Right atrium auricular region (tissue), 2 donors: ENCODE measurements around the gene RNMT. TPM values are rescaled to one million over a fixed set of nuclear protein-coding genes. Genes with fewer than 3 reads are reported as not detected.

Experiments used
- DNase-seq: peaks from one replicate; pipeline ENCODE4 v3.0.0-alpha.2; 2019; ENCODE audit warnings: low spot score
- H3K27ac ChIP-seq, 2 donors: fragments of 200-600 bp; sonication (generic); 1 replicate in 1 of 2; 2 replicates in 1 of 2; pipeline ENCODE4 v1.5.1; 2016 to 2019
- H3K27me3 ChIP-seq, 2 donors: fragments of 200-600 bp; sonication (generic); one replicate each; pipeline versions ENCODE4 v1.5.1 to v1.6.0; 2017 to 2019
- H3K36me3 ChIP-seq: fragments of 200-600 bp; sonication (generic); one replicate; pipeline ENCODE4 v1.5.1; 2016
- H3K4me1 ChIP-seq, 2 donors: fragments of 200-600 bp; sonication (generic); one replicate each; pipeline versions ENCODE4 v1.5.1 to v1.6.0; 2017 to 2019
- H3K4me3 ChIP-seq, 2 donors: fragments of 200-600 bp; sonication (generic); 1 replicate in 1 of 2; 2 replicates in 1 of 2; pipeline ENCODE4 v1.5.1; 2017 to 2019; ENCODE audit warnings: mild to moderate bottlenecking in 1 of 2, moderate library complexity in 1 of 2
- H3K9me3 ChIP-seq, 2 donors: fragments of 200-600 bp; sonication (generic); one replicate each; pipeline ENCODE4 v1.5.1; 2019
- CTCF ChIP-seq, 2 donors: fragments of 200-600 bp; sonication (generic); IDR thresholded peaks; one replicate each; pipeline ENCODE4 v1.5.1; 2019; ENCODE audit warnings: antibody characterized with exemption in 2 of 2
- total RNA-seq, 2 donors: library from RNA; depleted of rRNA; stranded (reverse); fragments of >200 nt; gene quantifications; one replicate each; pipeline ENCODE4 v1.1.0, GENCODE V29; 2016

The RNMT gene
- total RNA-seq, 2 donors from 2014 or later: 22.2 to 28.9 TPM

DNA sequence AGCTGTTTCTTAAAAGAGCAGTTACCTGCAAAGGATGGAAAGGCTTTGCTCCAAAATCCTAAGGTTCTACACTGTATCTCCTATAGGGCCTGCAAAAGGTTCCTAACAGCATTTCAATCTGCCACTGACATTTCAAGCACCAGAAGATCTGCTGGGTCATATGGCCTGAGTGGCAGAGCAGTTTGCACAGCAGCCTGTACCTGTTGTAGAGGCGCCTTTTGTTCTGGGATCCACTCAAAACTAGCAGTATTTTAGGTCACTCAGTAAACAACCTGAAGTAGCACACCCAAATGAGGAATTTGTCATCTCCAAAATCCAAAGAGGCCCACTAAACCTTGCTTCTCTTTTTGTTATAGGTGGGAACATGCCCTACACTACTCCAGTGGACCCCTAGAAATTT is 6.3 kb upstream of the RNMT start:
- peaks cover 0 to 15% of the 10 kb centered on the region in 2 donors for H3K4me1 ChIP-seq
- H3K9me3 ChIP-seq: peaks cover 0 to 5% of the 10 kb centered on the region in 2 donors
- H3K27me3 ChIP-seq: no peaks in the 10 kb centered on the region
- H3K36me3 ChIP-seq: no peaks in the 10 kb centered on the region
- no peak for TF ChIP-seq CTCF (IDR thresholded peaks at IDR 0.05)
- H3K27ac ChIP-seq: no peak overlapping the region
- H3K4me3 ChIP-seq: no peak overlapping the region
- DNase-seq: no peak

GRCh38 chr18:13720847-13721246 is 5.6 kb upstream of the RNMT start:
- Histone ChIP-seq H3K9me3 (peaks cover 0 to 5% of the 10 kb centered on the region in 2 donors), H3K27me3 (no peaks in the 10 kb centered on the region)

DNA sequence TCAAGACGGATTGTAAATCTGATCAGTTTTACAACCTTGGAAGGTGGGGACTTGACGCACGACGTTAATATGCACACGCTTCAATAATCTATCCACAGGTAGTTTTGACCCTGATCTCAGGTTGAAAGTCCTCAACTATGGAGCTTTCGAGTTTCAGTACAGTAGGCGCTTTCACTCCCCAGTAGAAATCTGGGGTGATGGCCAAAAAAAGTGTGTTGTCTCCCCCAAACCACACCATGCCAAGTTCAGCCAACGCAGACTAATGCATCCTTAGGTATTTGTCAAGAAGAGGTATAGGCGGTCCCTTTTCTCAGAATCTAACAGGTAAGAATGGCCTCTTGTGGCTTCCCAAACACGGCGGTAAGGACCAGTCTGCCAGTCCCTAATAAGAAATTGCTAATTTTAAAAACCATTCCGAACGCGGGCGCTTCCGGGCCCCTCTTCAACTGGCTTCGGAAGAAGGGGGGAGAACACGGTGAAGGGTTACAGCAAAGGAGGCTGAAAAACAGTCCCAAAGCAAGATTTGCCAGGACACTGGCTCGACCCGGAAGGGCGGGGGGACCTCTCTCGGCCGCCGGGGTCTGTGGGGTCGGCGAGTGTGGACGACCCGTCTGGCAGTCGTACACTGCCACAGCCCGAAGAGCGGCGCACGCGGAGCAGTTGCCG is 774 bp upstream of the RNMT start:
- Histone ChIP-seq H3K4me3 (peak overlapping the region; percentile 63 to 89), H3K36me3 (no peaks in the 10 kb centered on the region), H3K9me3 (no peaks in the 10 kb centered on the region), H3K4me1 (peaks cover 0 to 23% of the 10 kb centered on the region in 2 donors), H3K27ac (peak overlapping the region; percentile 96 to 98), H3K27me3 (no peaks in the 10 kb centered on the region)
- no peak for DNase-seq
- TF ChIP-seq CTCF (IDR thresholded peaks at IDR 0.05): no peak

More at GRCh38 chr18:13720847-13721246, 5.6 kb upstream of the RNMT start:
- TF ChIP-seq CTCF (IDR thresholded peaks at IDR 0.05): no peak
- no peak for DNase-seq
- Histone ChIP-seq H3K4me1 (peaks cover 0 to 17% of the 10 kb centered on the region in 2 donors), H3K36me3 (no peaks in the 10 kb centered on the region), H3K27ac (no peak overlapping the region), H3K4me3 (no peak overlapping the region)

- Histone ChIP-seq H3K4me3 (peak overlapping the region; percentile 63 to 89), H3K27me3 (no peaks in the 10 kb centered on the region), H3K36me3 (no peaks in the 10 kb centered on the region), H3K27ac (peak overlapping the region; percentile 96 to 98), H3K4me1 (peaks cover 0 to 23% of the 10 kb centered on the region in 2 donors), H3K9me3 (no peaks in the 10 kb centered on the region)
- TF ChIP-seq CTCF (IDR thresholded peaks at IDR 0.05): no peak
- peak; percentile 72 for DNase-seq
These were observed 479 bp downstream of the RNMT start for GRCh38 chr18:13726972-13727331.

DNA sequence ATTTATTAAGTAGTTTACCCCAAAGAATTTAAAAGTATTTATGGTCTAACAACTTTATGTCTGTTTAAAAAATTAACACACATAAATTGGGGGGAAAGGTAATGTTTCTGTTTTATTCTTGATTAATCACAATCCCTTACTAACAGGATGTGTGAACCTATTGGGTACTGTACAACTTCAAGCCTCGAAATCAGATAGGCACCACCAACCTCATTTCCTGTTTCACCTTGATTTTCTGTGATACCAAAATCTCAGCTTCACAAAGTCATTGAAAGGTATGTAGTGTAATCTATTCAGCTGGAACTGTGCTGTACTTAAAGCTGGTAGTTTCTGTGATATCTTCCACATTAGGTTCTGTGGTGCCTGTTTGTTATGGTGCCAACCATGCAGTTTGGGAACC is 4.0 kb downstream of the RNMT start:
- no peak for DNase-seq
- no peak overlapping the region for H3K4me3 ChIP-seq
- peaks cover 22% of the 10 kb centered on the region for H3K36me3 ChIP-seq
- no peak overlapping the region for H3K27ac ChIP-seq
- no peak for TF ChIP-seq CTCF (IDR thresholded peaks at IDR 0.05)
- no peaks in the 10 kb centered on the region for H3K27me3 ChIP-seq
- peaks cover 0 to 7% of the 10 kb centered on the region in 2 donors for H3K4me1 ChIP-seq
- H3K9me3 ChIP-seq: no peaks in the 10 kb centered on the region

DNA sequence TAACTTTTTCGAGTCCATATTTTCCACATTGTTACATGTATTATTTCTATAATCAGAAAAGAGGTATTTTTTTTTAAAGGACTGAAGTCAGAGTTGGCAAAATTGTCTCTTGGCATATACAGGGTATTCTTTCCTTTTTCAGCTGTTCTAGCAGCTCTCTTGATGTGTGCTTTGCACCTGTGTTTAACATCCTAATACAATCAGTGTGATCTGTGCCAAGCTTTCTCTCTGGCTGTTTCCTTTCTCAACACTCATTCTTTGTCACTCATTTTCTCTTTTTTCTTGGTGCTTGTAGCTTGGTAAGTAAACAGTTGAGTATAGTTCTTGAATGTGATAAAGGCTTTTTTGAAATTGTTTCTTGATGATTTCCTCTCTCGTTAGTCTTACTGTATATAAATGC is 9.2 kb downstream of the RNMT start:
- Histone ChIP-seq H3K27ac (no peak overlapping the region), H3K4me3 (no peak overlapping the region), H3K27me3 (no peaks in the 10 kb centered on the region), H3K36me3 (peaks cover 65% of the 10 kb centered on the region), H3K9me3 (no peaks in the 10 kb centered on the region), H3K4me1 (no peaks in the 10 kb centered on the region)
- no peak for DNase-seq
- TF ChIP-seq CTCF (IDR thresholded peaks at IDR 0.05): no peak
